VCaP (cell line): ENCODE measurements around the gene NRXN3.

ENCODE experiments used
- H3K27ac ChIP-seq: fragments of 450-650 bp; 2 replicates; pipeline ENCODE4 v1.5.1; 2017
- TF ChIP-seq, protein P1 (sequence below): fragments of 450-650 bp; conservative IDR thresholded peaks from 2 replicates; pipeline ENCODE4 v1.5.1; 2017; ENCODE audit warnings: mild to moderate bottlenecking, moderate library complexity

Gene NRXN3

DNA sequence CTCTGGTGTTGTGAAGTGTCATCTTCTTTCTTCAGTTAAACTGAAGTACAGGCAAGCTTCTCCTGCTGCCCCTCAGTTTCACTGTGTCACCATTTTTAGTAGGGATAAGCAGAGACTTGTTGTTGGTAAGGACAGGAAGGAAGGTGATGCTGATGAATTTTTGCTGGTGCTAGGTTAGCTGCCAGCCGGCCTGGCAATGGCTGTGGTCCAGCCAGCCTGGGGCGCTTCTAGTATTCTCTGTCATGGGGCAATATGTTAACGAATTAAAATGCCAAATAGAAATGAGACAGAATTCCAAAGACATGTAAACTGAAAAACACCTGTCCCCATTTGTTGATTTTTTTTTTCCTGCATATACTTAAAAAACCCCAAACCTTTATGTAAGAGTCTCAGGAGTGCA is 1438.3 kb downstream of the NRXN3 start:
- no peak overlapping the region for H3K27ac ChIP-seq
- TF ChIP-seq, protein P1, sequence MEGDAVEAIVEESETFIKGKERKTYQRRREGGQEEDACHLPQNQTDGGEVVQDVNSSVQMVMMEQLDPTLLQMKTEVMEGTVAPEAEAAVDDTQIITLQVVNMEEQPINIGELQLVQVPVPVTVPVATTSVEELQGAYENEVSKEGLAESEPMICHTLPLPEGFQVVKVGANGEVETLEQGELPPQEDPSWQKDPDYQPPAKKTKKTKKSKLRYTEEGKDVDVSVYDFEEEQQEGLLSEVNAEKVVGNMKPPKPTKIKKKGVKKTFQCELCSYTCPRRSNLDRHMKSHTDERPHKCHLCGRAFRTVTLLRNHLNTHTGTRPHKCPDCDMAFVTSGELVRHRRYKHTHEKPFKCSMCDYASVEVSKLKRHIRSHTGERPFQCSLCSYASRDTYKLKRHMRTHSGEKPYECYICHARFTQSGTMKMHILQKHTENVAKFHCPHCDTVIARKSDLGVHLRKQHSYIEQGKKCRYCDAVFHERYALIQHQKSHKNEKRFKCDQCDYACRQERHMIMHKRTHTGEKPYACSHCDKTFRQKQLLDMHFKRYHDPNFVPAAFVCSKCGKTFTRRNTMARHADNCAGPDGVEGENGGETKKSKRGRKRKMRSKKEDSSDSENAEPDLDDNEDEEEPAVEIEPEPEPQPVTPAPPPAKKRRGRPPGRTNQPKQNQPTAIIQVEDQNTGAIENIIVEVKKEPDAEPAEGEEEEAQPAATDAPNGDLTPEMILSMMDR, result no peak

DNA sequence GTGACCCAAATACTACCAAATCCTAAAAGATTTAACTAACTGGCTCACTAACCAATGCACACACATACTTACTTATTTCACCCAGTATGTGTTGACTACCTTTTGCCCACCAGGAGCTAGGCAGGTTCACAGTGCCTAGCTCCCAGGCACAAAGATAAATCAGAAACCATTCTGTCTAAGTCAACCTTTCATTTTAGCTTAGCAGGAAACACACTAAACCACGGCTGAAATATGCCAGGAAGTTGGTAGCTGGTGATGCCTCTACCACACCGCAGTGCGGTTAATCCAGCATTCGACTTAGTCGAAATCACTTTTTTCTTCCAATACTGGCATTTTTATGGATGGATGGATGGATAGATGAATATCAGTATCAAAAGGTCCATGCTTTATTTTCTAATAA is 1443.5 kb downstream of the NRXN3 start:
- TF ChIP-seq, protein P1, result no peak
- no peak overlapping the region for H3K27ac ChIP-seq

DNA sequence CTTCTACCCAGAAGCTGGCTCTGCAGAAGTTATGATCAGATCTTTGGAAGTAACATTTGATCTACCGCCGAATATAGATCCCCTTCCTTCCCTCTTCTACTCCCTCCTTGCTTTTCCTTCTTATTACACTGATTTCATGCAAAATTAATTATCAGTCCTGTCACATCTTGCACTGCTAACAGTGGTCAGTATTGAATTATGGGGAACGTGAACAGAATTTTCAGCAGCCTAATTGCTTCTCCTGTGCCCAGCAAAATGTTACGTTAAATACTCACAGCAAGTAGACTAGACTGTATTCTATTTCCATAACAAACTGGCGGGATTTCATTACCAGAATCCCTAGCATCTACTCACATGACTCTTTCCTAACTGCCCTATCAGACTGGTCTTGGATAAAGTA is 1444.3 kb downstream of the NRXN3 start:
- no peak overlapping the region for H3K27ac ChIP-seq
- TF ChIP-seq, protein P1, result no peak

DNA sequence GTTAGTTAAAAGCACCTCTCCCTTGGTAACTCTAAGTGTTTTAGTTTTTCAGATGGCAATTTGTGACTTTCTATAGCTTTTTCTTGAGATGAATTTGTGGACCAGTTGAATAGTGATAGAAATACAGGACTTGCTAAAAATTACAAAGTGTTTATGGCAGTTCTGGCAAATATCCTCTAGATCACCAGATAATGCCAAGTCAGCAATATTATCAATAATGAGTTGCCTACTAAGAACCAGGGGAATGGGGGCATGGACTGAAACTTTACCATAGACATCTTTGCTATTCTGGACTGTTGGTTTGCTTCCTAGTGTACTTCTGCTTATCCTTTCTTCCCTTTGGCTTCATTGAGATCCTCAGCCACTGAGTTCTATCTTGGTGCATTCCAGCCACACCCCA is 1456.9 kb downstream of the NRXN3 start:
- TF ChIP-seq, protein P1, result no peak
- H3K27ac ChIP-seq, result no peak overlapping the region

DNA sequence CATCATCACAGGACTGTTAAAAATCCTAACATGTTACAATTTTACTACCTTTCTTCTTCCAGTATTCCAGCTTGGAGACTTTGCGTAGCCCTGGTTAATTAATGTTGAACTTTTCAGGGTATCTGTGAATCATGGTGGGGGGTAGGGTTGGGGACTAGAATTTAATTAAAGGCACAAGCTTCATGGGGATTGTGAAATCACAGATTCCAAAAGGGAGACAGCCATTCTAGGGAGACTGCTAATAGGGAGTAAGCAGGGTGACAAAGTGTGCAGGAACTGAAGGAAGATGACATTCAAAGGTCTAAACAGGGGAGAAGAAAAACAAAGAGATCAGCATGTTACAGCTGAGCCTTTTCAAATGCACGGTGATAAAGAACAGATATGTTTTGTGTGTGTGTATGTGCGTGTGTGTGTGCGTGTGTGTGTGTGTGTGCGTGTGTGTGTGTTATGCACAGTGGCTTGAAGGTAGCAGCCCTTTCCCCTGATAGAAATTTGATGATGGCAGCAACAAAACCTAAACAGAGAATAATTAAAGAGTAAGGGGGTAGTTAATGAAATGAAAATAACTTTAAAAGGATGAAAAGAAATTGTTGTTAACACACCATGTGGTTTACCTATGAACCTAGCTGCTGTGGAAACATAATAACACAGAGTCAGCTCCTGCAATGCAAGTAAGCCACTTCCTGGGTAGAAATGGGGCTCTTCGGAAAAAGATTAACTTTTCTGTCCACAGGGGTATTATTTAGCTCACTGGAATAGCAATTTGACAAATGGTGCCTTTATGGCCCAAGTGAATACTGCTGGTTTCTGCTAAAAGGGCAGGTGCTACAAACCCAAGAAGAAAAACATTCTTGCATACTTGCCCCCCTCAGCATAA is 1459.5 kb downstream of the NRXN3 start:
- TF ChIP-seq, protein P1, result no peak
- no peak overlapping the region for H3K27ac ChIP-seq

DNA sequence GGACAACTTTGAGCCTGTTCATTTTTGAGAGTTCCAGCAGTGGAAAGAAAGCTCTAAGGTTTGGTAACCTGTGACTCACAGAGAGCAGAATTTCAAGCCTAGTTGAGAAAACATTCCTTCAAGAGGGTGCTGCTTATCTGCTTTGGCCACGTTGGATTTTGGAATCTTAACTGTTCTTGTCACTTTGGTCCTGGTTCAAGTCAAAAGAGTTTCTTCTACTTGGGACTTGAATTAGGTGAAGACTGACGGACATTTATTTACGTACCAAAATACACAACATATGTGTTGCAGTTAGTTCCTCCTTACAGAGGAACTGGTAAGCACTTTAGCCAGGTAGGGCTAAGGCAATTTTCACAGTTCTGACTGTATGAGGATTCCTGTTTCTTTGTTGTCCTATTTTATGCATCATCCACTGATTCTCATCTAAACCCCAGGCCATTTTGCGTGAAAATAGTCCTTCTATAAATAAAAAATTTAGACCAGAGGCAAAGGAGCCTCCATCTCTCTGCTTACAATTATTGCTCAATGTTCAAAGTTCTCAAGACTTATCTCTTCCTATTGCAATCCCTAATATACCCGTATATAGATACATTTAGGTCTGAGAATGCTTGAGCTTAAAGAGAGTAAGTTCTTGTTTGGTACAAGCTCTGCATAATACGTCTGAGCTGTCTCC is 1460.3 kb downstream of the NRXN3 start:
- no peak overlapping the region for H3K27ac ChIP-seq
- TF ChIP-seq, protein P1, result no peak

DNA sequence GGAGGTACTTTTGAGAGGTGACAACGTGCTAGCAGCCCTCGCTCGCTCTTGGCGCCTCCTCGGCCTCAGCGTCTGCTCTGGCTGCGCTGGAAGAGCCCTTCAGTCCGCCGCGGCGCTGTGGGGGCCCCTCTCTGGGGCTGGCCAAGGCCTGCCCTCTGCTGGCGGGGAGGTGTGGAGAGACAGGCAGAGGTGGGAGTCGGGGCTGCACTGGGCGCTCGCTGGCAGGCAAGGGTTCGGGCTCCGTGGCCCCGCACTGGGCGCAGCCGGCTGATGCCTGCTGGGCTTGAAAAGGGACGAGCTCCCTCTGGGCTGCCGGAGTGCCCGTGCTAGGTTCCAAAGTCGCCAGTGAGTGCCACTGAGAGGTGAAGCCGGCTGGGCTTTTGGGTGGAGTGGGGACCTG is 1461.1 kb downstream of the NRXN3 start:
- TF ChIP-seq, protein P1, result no peak
- no peak overlapping the region for H3K27ac ChIP-seq
